Islet precursor cell (in vitro differentiated cells): ENCODE measurements around the gene SEZ6L.

ENCODE experiments used
- DNase-seq: peaks from one replicate; pipeline ENCODE4 v3.0.0-alpha.2; 2018

Gene SEZ6L

GRCh38 chr22:26246552-26246951 lies 77.3 kb downstream of the SEZ6L start:
- no peak for DNase-seq

GRCh38 chr22:26251869-26252268 lies 82.6 kb downstream of the SEZ6L start:
- DNase-seq, result no peak

- peak; percentile 77 for DNase-seq
Measured at GRCh38 chr22:26259510-26259909, 90.2 kb downstream of the SEZ6L start.

- no peak for DNase-seq
Measured at GRCh38 chr22:26264162-26264561, 94.9 kb downstream of the SEZ6L start.

GRCh38 chr22:26265281-26265680 lies 96.0 kb downstream of the SEZ6L start:
- DNase-seq, result no peak

GRCh38 chr22:26265909-26266308 lies 96.6 kb downstream of the SEZ6L start:
- DNase-seq, result no peak

GRCh38 chr22:26267856-26268255 lies 98.6 kb downstream of the SEZ6L start:
- no peak for DNase-seq

- DNase-seq, result no peak
Measured at GRCh38 chr22:26269572-26269971, 100.3 kb downstream of the SEZ6L start.

- no peak for DNase-seq
Measured at GRCh38 chr22:26271427-26271826, 102.2 kb downstream of the SEZ6L start.

- no peak for DNase-seq
Measured at GRCh38 chr22:26273011-26273675, 103.9 kb downstream of the SEZ6L start.

GRCh38 chr22:26276529-26277160 lies 107.4 kb downstream of the SEZ6L start:
- DNase-seq, result no peak

GRCh38 chr22:26281941-26282340 lies 112.7 kb downstream of the SEZ6L start:
- no peak for DNase-seq

- DNase-seq, result no peak
Measured at GRCh38 chr22:26283330-26283729, 114.1 kb downstream of the SEZ6L start.

- no peak for DNase-seq
Measured at GRCh38 chr22:26285632-26286031, 116.4 kb downstream of the SEZ6L start.

- no peak for DNase-seq
Measured at GRCh38 chr22:26286091-26286820, 117.0 kb downstream of the SEZ6L start.

- no peak for DNase-seq
Measured at GRCh38 chr22:26287382-26288225, 118.3 kb downstream of the SEZ6L start.

GRCh38 chr22:26289611-26290101 lies 120.4 kb downstream of the SEZ6L start:
- no peak for DNase-seq

GRCh38 chr22:26291940-26292666 lies 122.8 kb downstream of the SEZ6L start:
- DNase-seq, result no peak

GRCh38 chr22:26292667-26292995 lies 123.4 kb downstream of the SEZ6L start:
- DNase-seq, result no peak

GRCh38 chr22:26295563-26296126 lies 126.4 kb downstream of the SEZ6L start:
- no peak for DNase-seq

GRCh38 chr22:26298605-26299310 lies 129.5 kb downstream of the SEZ6L start:
- DNase-seq, result no peak
